Inferior parietal cortex (tissue), 1 donor: Measurements from ENCODE around the gene CCDC112.
A peak's percentile ranks its signal among the peaks of the same experiment; 100 is the strongest.
"Not testable (repeated sequence)": the region's sequence is repeated elsewhere in the genome, so short reads cannot be mapped to it uniquely, and the experiment has no call there.

ENCODE experiments used
- DNase-seq: peaks from one replicate; pipeline ENCODE4 v3.0.0-alpha.2; 2016; ENCODE audit errors: extremely low spot score

The CCDC112 gene

GRCh38 chr5:115296124-115297022, at the start of gene CCDC112:
TSS of gene CCDC112 (minus strand) at chr5:115296654. CDS start at chr5:115296543, 111 bp downstream.
- peak; percentile 61 for DNase-seq

GRCh38 chr5:115345344-115345743, 48.9 kb upstream of the CCDC112 start:
- DNase-seq: no peak

- no peak for DNase-seq
Measured at GRCh38 chr5:115343855-115344254, 47.4 kb upstream of the CCDC112 start.

GRCh38 chr5:115342590-115343377, 46.3 kb upstream of the CCDC112 start:
- DNase-seq: no peak

GRCh38 chr5:115341745-115342144, 45.3 kb upstream of the CCDC112 start:
- DNase-seq: no peak

GRCh38 chr5:115338851-115339250, 42.4 kb upstream of the CCDC112 start:
- DNase-seq: no peak

- no peak for DNase-seq
Measured at GRCh38 chr5:115337882-115338281, 41.4 kb upstream of the CCDC112 start.

GRCh38 chr5:115336964-115337363, 40.5 kb upstream of the CCDC112 start:
- DNase-seq: no peak

GRCh38 chr5:115336201-115336720, 39.8 kb upstream of the CCDC112 start:
- peak; percentile 64 for DNase-seq

GRCh38 chr5:115335301-115335700, 38.8 kb upstream of the CCDC112 start:
- DNase-seq: no peak

GRCh38 chr5:115333164-115333563, 36.7 kb upstream of the CCDC112 start:
- DNase-seq: no peak

- no peak for DNase-seq
Measured at GRCh38 chr5:115330830-115331229, 34.4 kb upstream of the CCDC112 start.

- DNase-seq: no peak
Measured at GRCh38 chr5:115329475-115329874, 33.0 kb upstream of the CCDC112 start.

- not testable (repeated sequence) for DNase-seq
Measured at GRCh38 chr5:115328617-115329274, 32.3 kb upstream of the CCDC112 start.

GRCh38 chr5:115325296-115325959, 29.0 kb upstream of the CCDC112 start:
- DNase-seq: no peak

GRCh38 chr5:115324021-115324420, 27.6 kb upstream of the CCDC112 start:
- no peak for DNase-seq

- no peak for DNase-seq
Measured at GRCh38 chr5:115322729-115323128, 26.3 kb upstream of the CCDC112 start.

GRCh38 chr5:115321309-115321708, 24.9 kb upstream of the CCDC112 start:
- DNase-seq: no peak

GRCh38 chr5:115320515-115320914, 24.1 kb upstream of the CCDC112 start:
- DNase-seq: no peak

- DNase-seq: no peak
Measured at GRCh38 chr5:115320006-115320405, 23.6 kb upstream of the CCDC112 start.

- no peak for DNase-seq
Measured at GRCh38 chr5:115319007-115319406, 22.6 kb upstream of the CCDC112 start.
